Measurements from ENCODE around the gene ELK4. TPM values are rescaled to one million over a fixed set of nuclear protein-coding genes. Genes with fewer than 3 reads are reported as not detected.

Gene ELK4
- total and polyA plus RNA-seq, 8 donors, result 5.7 to 42.7 (median 23.1) TPM

DNA sequence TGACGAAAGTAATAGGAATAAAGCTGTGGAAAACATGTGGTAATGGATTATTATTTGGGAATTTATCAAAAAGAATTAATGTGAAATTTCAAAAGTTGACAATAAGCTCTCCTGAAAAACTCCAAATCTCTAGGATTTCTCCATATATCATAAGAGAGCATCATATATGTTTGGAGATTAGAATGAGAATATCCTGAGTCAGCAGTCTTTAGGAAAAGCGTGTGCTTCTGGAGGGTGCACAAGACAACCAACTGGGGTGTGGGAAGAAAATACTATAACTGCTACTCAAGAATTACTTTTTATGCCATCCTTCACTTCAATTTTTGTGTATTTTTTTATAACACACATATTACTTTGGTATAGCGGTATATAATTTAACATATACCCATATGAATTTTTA lies 19.7 kb downstream of the ELK4 start:
- Histone ChIP-seq H3K9me3 (no peaks in the 10 kb centered on the region), H3K36me3 (peaks cover 0 to 4% (median 0%) of the 10 kb centered on the region in 3 donors), H3K27me3 (no peaks in the 10 kb centered on the region), H3K4me1 (peaks cover 7 to 16% (median 9%) of the 10 kb centered on the region in 3 donors), H3K27ac (peak overlapping the region in 1 of 4 donors; percentile 82), H3K4me3 (no peak overlapping the region)
- FAIRE-seq (no peak), DNase-seq (no peak), ATAC-seq (no peak)
- 90 to 92% methylated on average over 3 of the region's 3 CpGs for WGBS, 2 donors
- TF ChIP-seq, protein P1, sequence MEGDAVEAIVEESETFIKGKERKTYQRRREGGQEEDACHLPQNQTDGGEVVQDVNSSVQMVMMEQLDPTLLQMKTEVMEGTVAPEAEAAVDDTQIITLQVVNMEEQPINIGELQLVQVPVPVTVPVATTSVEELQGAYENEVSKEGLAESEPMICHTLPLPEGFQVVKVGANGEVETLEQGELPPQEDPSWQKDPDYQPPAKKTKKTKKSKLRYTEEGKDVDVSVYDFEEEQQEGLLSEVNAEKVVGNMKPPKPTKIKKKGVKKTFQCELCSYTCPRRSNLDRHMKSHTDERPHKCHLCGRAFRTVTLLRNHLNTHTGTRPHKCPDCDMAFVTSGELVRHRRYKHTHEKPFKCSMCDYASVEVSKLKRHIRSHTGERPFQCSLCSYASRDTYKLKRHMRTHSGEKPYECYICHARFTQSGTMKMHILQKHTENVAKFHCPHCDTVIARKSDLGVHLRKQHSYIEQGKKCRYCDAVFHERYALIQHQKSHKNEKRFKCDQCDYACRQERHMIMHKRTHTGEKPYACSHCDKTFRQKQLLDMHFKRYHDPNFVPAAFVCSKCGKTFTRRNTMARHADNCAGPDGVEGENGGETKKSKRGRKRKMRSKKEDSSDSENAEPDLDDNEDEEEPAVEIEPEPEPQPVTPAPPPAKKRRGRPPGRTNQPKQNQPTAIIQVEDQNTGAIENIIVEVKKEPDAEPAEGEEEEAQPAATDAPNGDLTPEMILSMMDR (IDR thresholded peaks at IDR 0.05), result no peak
- intact Hi-C loops (cut with DNase I), result no loop called here

DNA sequence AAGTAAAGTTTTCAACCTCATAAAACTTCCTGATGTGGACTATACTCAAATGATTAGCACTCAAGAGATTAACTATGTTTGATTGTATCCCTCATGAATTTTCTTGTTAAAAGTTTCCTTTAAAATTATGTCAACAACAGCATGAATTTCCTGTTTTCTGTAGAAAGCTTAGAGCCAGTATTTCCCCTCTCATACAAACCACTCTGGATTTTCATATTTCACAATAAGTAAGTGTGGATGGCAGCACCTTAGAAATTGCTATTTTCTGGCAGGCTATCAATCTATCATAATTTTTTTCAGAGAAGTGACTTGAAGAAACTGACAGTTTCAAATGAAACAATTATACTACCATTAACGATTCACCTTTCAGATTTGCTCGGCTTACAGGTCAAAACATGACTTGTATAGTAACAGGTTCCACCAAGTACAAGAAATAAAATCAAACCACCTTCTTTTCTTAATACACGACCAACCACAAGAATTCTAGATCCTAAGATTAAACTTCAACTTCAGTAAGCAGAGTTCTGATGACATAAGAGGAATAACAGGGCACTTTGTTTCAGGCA lies 20.8 kb downstream of the ELK4 start:
- intact Hi-C loops (cut with DNase I), result no loop called here
- DNase-seq, result no peak
- Histone ChIP-seq H3K27me3 (no peaks in the 10 kb centered on the region), H3K4me3 (no peak overlapping the region), H3K36me3 (peaks cover 0 to 4% (median 0%) of the 10 kb centered on the region in 3 donors), H3K27ac (peak overlapping the region in 2 of 4 donors; percentile 34 to 82), H3K4me1 (peaks cover 7 to 16% (median 9%) of the 10 kb centered on the region in 3 donors), H3K9me3 (no peaks in the 10 kb centered on the region)
- ATAC-seq, result no peak
- WGBS, 2 donors, result 48 to 54% methylated on average over 3 of the region's 3 CpGs
- FAIRE-seq, result no peak
- TF ChIP-seq, protein P1 (IDR thresholded peaks at IDR 0.05), result no peak

DNA sequence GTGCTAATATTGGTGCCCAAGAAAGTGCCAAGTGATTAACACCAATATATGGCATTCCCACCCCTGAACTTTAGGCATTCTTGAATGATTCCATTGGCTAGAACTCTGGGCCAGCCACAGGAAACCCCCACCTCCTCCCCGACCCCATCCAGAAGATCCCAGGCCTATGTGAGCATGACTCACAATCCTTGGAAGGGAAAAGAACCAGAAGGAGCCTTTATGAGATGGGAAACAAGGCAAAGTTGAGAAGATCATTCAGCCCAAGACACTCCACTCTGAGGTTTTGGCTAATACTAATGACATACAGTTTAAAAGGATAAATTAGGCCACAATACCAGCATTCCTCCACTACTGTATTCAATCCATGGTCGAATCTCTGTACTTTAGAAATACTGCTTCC lies 21.8 kb downstream of the ELK4 start:
- peaks cover 0 to 4% (median 0%) of the 10 kb centered on the region in 3 donors for H3K36me3 ChIP-seq

DNA sequence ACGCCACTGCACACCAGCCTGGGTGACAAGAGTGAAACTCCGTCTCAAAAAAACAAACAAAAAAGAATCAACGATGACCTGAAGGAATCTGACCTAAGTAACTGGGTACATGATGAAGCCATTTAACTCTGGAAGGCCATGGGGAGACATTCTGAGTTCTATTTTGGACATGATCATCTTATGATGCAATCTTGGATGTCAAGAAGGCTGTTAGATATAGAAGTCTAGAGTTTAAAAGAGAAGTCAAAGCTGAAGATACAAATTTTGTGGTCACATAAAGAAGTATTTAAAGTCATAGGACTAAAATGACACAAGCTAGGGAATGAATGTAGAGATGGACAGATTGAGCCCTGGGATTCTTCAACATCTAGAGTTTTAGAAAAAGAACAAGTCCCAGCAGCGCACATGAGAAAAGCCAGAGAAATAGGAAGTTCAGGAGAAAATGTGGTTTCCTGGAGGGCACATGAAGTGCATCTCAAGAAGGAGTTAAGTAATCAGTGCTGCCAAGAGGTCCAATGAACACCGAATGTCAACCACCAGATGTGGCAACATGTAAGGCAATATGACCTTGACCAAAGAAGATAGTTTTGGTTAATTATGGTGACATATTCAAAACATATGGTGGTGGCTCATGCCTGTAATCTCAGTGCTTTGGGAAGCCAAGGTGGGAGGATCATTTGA lies 26.8 kb downstream of the ELK4 start:
- FAIRE-seq (no peak), ATAC-seq (no peak)

More for the DNA sequence above, 21.8 kb downstream of the ELK4 start:
- H3K4me3 ChIP-seq, result no peak overlapping the region
- H3K27me3 ChIP-seq, result no peaks in the 10 kb centered on the region
- WGBS, 2 donors, result 68 to 75% methylated on average over 2 of the region's 2 CpGs
- FAIRE-seq, result no peak
- peak overlapping the region in 2 of 4 donors; percentile 34 to 42 for H3K27ac ChIP-seq
- H3K9me3 ChIP-seq, result no peaks in the 10 kb centered on the region
- intact Hi-C loops (cut with DNase I), result no loop called here
- ATAC-seq, result peak in 3 of 4 donors; percentile 30 to 61 (median 37)
- no peak for DNase-seq
- TF ChIP-seq, protein P1 (IDR thresholded peaks at IDR 0.05), result no peak
- peaks cover 7 to 16% (median 9%) of the 10 kb centered on the region in 3 donors for H3K4me1 ChIP-seq

More for the DNA sequence above, 26.8 kb downstream of the ELK4 start:
- DNase-seq, result no peak
- no peak overlapping the region for H3K27ac ChIP-seq
- no peaks in the 10 kb centered on the region for H3K27me3 ChIP-seq
- WGBS, 2 donors, result 78 to 80% methylated on average over 5 of the region's 5 CpGs
- intact Hi-C loops (cut with DNase I), result no loop called here
- no peaks in the 10 kb centered on the region for H3K36me3 ChIP-seq
- H3K4me1 ChIP-seq, result peaks cover 4 to 15% (median 9%) of the 10 kb centered on the region in 3 donors
- TF ChIP-seq, protein P1 (IDR thresholded peaks at IDR 0.05), result no peak
- H3K4me3 ChIP-seq, result no peak overlapping the region
- no peaks in the 10 kb centered on the region for H3K9me3 ChIP-seq
